Right lobe of liver (tissue), 4 donors: ENCODE data around the gene VSNL1.

Experiments used
- POLR2A ChIP-seq: fragments of 450-650 bp; IDR thresholded peaks from one replicate; pipeline ENCODE4 v1.6.1; 2017; ENCODE audit warnings: antibody characterized with exemption, mild to moderate bottlenecking
- TF ChIP-seq, protein P1 (sequence below), 4 donors: fragments of 200-600 bp in 3 of 4; fragments of 450-650 bp in 1 of 4; IDR thresholded peaks; one replicate each; pipeline versions ENCODE4 v1.5.1 to v1.8.0; 2016 to 2022; ENCODE audit warnings: antibody characterized with exemption in 4 of 4, mild to moderate bottlenecking in 2 of 4
- donor health status: DM: no; HTN: no; CAD: no.
- donor health status: DM: no; HTN: no; CAD: no.
- donor health status: DM: no; HTN: yes; CAD: no.

DNA sequence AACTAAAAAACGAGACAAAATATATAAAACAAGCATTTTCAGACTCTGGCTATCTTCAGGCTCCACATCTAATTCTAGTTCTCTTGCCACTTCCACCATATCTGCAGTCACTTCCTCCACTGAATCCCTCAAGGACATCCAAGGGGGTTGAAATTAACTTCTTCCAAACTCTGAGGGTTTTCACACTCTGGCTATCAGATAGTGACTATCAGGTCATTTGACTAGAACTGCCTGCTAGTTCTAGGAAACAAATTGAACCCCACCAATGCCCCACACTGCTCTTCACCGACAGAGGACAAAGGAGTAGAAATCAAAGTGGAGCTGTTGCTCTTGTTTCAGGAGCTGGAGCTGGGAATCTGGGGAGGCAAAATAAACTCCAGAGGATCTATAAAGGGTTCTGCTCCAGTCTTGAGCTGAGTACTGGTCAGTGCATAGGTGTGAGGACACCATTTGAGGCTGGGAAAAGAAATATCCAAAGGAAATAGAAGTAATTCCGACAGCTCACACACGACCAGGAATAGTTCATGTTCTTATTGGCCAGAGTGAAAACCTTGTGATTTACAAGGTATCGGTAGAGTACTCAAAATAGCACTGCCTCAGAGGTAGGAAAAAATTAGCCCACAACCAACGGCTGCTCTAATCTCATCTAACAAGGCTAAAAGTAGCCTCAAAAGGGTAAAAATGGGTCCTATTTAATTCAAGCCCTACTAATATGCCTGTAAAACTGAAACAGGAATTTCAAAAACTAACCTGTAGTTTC, 141.8 kb downstream of the VSNL1 start:
- TF ChIP-seq, protein P1, sequence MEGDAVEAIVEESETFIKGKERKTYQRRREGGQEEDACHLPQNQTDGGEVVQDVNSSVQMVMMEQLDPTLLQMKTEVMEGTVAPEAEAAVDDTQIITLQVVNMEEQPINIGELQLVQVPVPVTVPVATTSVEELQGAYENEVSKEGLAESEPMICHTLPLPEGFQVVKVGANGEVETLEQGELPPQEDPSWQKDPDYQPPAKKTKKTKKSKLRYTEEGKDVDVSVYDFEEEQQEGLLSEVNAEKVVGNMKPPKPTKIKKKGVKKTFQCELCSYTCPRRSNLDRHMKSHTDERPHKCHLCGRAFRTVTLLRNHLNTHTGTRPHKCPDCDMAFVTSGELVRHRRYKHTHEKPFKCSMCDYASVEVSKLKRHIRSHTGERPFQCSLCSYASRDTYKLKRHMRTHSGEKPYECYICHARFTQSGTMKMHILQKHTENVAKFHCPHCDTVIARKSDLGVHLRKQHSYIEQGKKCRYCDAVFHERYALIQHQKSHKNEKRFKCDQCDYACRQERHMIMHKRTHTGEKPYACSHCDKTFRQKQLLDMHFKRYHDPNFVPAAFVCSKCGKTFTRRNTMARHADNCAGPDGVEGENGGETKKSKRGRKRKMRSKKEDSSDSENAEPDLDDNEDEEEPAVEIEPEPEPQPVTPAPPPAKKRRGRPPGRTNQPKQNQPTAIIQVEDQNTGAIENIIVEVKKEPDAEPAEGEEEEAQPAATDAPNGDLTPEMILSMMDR (IDR thresholded peaks at IDR 0.05) = no peak
- no peak for TF ChIP-seq POLR2A
